ENCODE measurements around the gene LOXL4.

The LOXL4 gene

DNA sequence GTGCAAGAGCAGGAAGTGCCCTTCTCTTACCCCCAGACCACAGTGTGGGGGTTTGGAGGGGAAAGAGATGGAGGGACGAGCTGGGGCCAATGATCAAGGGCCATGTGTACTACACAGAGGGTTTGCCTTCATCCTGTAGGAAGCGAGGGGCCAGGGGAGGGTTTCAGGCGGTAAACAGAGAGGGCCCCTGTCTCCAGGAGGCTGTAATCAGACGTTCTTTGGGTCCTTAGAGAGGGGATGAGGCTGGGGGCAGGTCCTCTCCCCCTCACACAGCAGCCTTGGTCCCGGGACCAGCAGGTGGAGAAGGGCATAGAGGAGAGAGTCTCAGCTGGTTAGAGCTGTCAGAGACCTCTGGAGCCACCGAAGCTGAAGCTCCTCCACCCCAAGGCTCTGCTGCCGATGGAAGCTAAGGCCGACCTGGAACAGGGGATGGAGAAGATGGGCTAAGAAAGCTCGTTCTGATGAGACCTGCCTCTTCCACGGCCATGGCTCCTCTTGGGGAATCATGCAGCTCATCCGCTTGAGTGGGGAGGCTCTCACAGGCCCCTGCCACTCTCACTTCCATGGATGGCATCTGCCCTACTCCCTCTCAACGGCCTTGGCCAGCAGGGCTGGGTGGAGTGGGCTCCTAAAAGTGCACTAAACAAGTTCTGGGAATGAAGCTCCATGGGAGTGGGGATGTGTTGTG lies 3.5 kb downstream of the LOXL4 start:
- no peak for DNase-seq (ENCODE audit: low read depth)

DNA sequence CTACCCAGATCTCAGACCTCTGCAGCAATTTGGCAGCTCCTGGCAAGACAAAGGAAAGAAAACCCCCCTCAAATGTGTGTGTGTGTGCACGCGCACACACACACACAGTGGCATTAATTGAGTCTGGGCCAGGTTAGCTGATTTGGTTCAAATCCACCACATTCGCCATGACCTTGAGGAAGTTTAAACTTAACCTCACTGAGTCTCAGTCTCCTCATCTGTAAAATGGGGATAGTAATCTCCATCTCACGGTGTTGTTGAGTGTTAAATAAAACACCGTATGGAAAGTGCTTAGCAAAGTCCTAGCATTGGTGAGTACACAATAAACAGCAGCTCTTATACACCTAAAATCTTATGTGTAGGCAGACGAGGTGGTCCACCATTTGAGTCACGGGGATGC lies 4.9 kb downstream of the LOXL4 start:
- DNase-seq (ENCODE audit: low read depth): no peak

- DNase-seq (ENCODE audit: low read depth): no peak
These were observed 5.4 kb downstream of the LOXL4 start for GRCh38 chr10:98262571-98262970.

DNA sequence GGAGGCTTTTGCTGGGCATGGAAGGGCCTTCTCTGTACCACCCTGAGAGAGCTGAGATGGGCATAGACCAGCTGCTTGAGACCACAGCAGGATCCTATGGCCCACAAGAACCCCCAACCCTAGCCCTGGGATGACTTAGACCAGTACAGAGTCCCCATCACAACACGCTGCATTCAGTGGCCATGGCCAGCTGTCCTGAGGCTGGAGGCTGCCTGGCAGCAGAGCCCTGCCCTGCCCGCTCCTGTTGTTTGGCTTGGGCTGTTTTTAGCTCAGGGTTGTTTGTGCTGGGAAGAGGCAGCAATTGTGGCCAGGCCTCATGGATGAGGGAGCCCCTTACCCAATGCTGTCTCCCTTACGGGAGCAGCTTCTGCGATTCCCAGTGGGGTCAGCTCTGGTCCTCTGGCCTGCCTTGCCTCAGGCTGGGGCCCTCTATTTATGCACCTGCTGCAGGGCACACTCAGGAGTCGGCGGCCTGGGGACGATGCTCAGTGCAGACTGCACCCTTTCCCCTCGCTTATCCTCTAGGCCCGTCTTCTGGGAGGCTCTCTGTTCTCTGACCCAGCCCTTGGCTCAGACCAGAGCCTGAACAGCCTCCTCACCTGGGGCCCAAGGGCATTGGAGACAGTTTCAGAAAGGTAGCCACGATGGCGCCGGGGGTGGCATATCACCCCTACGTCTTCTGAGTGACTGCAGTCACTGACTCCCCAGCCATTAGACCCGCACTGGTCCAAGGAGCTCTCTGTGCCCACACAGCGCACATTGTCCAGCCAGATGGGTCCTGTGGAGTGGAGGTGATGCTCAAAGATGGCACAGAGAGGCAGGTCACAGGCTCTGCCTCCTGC lies 6.3 kb downstream of the LOXL4 start:
- no peak for DNase-seq (ENCODE audit: low read depth)

- DNase-seq (ENCODE audit: low read depth): no peak
These were observed 7.2 kb downstream of the LOXL4 start for GRCh38 chr10:98260752-98261151.

DNA sequence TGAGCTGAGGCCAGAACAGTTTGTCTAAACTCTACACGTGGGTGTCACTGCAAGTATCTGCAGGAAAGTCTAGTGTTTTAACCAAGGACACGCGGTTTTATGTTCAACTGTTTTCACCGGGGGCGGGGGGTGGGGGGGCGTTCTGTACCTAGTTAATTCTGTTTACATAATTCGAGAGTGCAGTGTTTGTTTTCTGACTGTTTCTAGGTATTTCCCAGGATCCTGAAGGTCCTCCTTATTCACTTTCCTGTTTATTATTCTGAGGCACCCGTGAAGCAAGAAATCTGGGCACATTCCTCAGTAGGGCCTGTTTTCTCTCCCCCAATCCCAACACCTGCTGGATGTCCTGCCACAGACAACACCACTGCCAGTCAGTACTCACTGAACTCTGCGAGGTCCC lies 7.6 kb downstream of the LOXL4 start:
- no peak for DNase-seq (ENCODE audit: low read depth)

DNA sequence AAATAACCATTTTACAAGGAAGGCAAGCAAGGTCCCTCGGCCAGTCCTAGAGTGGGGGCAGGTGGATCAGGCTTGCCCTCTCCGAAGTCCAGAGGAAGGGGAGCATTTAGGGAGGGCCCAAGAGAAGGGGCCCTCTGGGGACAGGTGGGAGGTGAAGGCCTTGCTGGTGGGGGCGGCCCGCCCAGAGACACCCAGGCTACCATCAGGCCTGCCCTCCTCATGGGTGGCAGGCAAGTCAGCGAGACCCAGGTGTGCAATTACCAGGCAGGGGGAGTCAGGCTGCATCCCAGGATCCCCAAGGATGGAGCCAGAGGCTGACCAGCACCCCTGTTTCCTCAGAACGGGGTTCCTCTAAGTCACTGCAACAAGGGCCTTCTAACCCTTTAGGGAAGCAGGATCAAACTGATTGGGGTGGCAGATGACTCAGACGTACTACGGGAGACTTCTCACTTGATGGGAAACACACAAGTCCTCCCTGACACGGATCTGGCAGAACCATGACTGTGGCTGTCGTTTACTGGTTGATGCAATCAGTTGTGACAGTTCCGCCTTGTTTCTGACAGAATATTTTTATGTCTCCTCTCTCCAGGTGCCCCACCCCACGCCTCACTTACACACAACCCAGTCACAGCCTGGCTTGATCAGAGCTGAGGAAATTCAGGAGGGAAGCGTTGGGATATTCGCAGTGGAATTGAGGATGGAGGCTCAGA lies 8.2 kb downstream of the LOXL4 start:
- DNase-seq (ENCODE audit: low read depth): no peak

- no peak for DNase-seq (ENCODE audit: low read depth)
These were observed 9.1 kb downstream of the LOXL4 start for GRCh38 chr10:98258683-98259454.

DNA sequence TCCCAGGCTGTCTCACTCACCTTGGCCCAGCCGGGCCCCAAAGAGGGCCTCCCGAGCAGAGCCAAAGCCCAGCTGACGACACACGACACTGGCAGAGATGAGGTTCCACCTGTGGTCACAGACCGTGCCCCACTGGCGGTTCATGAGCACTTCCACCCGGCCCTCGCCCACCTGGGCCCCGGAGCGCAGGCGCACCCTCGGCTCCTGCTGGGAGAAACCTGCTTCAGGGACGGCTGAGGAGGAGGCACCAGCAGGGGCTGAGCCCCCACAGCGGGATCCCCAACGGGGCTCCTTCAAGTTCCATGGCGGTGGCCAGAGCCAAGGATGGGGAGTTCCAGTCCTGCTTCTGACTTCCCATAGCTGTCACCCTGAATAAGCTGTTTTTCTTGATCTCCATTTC lies 10.0 kb downstream of the LOXL4 start:
- no peak for DNase-seq (ENCODE audit: low read depth)

- no peak for DNase-seq (ENCODE audit: low read depth)
These were observed 10.8 kb downstream of the LOXL4 start for GRCh38 chr10:98257198-98257597.

- no peak for DNase-seq (ENCODE audit: low read depth)
These were observed 11.3 kb downstream of the LOXL4 start for GRCh38 chr10:98256692-98257091.

GRCh38 chr10:98255146-98255877 lies 12.7 kb downstream of the LOXL4 start:
- DNase-seq (ENCODE audit: low read depth): no peak

DNA sequence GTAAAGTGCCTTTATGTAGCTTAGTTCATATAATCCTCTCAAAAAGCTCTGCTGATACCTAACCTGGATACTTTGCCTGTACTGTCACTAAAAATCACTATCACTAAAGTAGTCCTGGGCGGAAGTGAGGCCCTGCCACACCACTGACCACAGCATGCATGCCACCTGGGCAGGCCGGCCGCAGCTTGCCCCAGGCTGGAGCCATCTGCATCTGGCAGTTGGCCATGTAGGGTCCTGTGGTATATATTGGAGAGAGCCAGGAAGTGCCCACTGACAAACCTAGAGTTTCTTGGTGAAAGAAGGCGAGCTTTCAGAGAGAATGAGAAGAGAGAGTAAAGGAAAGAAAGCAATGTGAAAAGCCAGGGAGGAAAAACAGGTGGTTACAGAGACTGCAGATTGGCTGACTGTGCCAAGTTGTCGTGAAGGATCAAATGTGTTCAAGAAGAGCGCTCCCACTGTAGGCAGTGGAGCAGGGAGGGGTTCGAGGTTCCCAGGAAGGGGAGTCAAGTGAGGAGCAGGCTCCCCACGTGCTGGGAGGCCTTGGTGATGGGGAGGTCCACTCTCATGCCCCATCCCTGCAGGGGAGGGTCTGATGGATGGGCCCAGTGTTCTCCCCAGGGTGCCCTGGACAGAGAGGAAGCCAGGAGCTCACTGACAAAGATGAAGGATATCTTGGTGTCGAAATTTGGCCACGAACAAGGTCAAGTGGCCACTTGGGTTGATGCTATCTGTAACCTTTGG lies 13.6 kb downstream of the LOXL4 start:
- DNase-seq (ENCODE audit: low read depth): no peak

DNA sequence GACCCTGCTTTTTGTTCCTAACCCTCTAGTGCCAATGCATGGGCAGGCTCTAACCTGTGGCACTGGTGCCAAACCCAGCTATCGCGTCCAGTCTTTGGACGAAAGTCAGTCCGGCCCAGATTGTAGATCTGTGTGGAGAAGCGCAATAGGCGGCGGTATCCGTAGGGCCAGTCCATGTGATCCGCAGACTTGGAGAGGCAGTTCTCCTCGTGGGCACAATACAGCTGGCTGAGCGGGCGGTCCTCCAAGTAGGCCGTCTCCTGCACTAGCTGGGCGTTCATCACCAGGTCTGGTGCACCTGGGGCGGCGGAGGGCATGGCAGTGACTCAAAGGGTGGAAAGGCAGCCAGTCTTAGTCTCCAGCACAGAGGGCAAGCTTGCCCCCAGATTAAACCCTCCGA lies 14.5 kb downstream of the LOXL4 start:
- no peak for DNase-seq (ENCODE audit: low read depth)

GRCh38 chr10:98252464-98252863 lies 15.5 kb downstream of the LOXL4 start:
- DNase-seq (ENCODE audit: low read depth): no peak

DNA sequence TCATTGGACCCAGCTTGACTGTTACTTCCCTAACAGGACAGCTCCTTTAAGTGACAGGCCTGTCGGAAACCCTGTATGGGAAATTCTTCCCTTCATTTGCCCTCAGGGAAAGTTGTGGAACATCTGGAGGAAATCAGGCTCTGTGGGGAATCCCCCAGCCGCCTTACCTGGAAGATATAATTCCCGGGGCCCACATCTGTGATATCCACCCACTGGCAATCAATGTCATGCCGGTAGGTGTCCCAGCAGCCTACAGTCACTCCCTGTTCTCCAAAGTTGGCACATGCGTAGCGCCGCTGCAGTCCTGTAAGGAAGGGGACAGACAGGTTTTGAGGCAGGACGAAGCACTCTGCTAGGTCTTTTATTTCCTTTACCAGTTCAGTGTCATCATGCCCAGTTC lies 16.6 kb downstream of the LOXL4 start:
- DNase-seq (ENCODE audit: low read depth): no peak

- DNase-seq (ENCODE audit: low read depth): no peak
These were observed 18.9 kb downstream of the LOXL4 start for GRCh38 chr10:98249134-98249533.

- DNase-seq (ENCODE audit: low read depth): no peak
These were observed 20.0 kb downstream of the LOXL4 start for GRCh38 chr10:98248018-98248417.

DNA sequence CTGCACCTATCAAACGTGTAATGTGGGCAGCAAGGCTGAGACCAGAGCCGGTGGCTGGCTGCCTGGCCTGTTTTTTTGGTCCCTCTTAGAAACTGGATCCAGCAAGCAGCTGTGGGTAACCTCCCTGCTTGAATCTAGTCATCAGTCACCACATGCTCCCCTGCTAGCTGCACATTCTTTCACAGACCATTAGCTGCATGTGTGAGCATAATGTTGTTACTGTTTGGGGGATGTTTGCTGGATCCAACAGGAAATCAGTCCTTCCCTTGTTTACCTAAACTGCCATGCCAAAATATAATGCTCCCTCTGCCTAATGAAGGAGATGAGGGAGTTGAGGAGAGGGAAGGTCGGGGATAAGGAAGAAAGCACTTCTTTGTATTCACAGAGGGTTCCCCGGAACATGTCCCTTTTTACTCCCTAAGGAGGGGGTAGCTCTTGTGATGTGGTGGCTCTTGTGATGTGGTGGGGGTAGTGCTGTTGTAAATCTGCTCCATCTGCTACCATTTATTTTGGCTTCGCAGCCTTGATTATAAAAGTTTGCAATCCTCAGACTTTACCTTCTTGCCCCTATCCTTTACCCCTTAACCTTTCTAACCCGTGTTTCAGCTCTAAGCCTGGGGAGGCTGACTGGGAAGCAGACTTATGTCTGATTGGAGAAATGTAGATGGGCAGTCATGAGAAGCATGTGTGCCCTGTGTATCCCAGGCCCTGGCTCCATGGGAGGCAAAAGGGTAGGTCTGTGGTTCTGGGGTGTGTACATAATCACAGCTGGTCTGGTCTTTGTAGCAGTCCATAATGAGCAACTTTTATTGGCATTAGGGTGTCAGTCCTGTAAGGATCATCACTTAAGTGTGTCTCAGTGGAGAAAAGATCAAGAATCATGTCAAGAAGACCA lies 20.8 kb downstream of the LOXL4 start:
- no peak for DNase-seq (ENCODE audit: low read depth)

DNA sequence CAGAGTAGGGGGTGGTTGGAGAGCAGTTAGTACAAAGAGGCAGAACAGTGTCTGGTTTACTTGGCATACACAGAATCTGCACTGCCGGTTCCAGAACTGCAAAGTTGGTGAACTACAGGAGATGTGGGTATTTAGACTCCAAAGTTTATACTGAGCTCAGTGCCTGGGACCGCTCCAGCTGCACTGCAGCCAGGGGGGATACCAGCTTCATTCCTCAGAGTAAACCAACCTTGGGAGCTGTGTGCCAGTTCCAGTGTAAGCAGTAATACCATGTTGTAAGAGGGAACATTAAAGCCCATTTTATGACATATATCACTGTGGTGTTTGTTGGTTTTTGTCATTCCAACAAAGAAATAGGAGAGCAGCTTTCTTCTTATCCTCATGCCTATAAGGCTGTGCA lies 23.4 kb downstream of the LOXL4 start:
- no peak for DNase-seq (ENCODE audit: low read depth)

All from stimulated activated CD8-positive, alpha-beta memory T cell treated with anti-CD3 and anti-CD28 coated beads, Interleukin-12 subunit alpha, Interleukin-12 subunit beta, amount 100 ng/mL, for 4 hours (primary cell).